ENCODE data around the gene SLC24A4.

DNA sequence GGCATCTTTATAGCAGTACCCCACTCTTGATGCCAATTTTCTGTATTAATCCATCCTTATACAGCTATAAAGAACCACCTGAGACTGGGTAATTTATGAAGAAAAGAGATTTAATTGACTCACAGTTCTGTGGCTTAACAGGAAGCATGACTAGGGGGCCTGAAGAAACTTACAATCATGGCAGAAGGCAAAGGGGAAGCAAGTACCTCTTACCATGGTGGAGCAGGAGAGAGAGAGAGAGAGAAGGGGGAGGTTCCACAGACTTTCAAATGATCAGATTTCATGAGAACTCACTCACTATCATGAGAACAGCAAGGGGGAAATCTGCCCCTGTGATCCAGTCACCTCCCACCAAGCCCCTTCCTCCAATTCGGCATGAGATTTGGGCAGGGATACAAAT lies 84.4 kb downstream of the SLC24A4 start:
- no peak for TF ChIP-seq EZH2 (IDR thresholded peaks at IDR 0.05; ENCODE audit: borderline replicate concordance, low read length)
- TF ChIP-seq, protein P1, sequence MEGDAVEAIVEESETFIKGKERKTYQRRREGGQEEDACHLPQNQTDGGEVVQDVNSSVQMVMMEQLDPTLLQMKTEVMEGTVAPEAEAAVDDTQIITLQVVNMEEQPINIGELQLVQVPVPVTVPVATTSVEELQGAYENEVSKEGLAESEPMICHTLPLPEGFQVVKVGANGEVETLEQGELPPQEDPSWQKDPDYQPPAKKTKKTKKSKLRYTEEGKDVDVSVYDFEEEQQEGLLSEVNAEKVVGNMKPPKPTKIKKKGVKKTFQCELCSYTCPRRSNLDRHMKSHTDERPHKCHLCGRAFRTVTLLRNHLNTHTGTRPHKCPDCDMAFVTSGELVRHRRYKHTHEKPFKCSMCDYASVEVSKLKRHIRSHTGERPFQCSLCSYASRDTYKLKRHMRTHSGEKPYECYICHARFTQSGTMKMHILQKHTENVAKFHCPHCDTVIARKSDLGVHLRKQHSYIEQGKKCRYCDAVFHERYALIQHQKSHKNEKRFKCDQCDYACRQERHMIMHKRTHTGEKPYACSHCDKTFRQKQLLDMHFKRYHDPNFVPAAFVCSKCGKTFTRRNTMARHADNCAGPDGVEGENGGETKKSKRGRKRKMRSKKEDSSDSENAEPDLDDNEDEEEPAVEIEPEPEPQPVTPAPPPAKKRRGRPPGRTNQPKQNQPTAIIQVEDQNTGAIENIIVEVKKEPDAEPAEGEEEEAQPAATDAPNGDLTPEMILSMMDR (conservative IDR thresholded peaks at IDR 0.05 in 1 of 2, IDR thresholded peaks at IDR 0.05 in 1 of 2; ENCODE audit: extremely low read depth in 1 of 2, insufficient read depth in 1 of 2, low read depth in 1 of 2, low read length in 2 of 2), result no peak
